Hepatocyte (in vitro differentiated cells): ENCODE results near the gene FOLR3.

Source experiments
- CTCF ChIP-seq: fragments of 200-600 bp; sonication (generic); IDR thresholded peaks from 2 replicates; pipeline ENCODE4 v1.5.1; 2016; ENCODE audit warnings: antibody characterized with exemption, mild to moderate bottlenecking; ENCODE audit not compliant: poor library complexity
- EZH2 ChIP-seq: fragments of 200-600 bp; sonication (generic); IDR thresholded peaks from 2 replicates; pipeline ENCODE4 v1.6.1; 2016; ENCODE audit warnings: antibody characterized with exemption, mild to moderate bottlenecking, borderline replicate concordance

- TF ChIP-seq CTCF, result no peak
- no peak for TF ChIP-seq EZH2
Measured at GRCh38 chr11:72157131-72157530, 21.6 kb downstream of the FOLR3 start.
